Activated CD8-positive, alpha-beta memory T cell treated with anti-CD3 and anti-CD28 coated beads for 24 hours (primary cell): ENCODE measurements around the gene TTC32.

Experiments
- DNase-seq: peaks from one replicate; pipeline ENCODE4 v3.0.0-alpha.2; 2020

Gene TTC32

DNA sequence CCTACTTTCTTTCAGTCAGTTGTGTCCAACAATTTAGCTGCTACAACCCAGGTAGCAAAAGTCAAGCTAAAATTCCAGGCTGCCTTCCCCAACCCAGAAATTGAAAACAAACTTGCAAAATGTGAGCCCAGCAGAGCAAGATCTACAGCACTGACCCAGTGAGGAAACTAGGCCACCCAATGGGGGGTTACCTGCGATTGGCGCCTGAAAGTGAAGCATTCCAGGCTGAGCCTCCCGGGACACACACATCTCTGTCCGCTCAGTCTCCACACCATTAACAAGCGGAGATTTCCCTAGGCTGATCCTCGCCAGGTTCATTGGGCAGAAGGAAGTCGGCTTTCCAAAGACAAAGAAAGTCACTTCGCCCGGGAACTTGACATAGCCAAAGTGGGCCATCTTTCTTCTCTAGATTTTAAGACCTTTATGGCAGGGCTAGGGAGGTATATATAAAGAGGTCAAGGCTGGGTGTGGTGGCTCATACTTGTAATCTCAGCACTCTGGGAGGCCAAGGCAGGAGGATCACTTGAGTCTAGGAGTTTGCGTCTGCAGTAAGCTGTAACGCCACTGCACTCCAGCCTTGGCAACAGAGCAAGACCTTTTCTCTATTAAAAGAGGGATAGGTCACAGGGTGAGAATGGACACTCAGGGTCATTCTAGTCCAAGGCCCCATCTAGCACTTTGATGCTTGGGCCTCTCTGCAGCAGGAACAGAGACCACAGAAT is 53.6 kb downstream of the TTC32 start:
- DNase-seq = no peak

DNA sequence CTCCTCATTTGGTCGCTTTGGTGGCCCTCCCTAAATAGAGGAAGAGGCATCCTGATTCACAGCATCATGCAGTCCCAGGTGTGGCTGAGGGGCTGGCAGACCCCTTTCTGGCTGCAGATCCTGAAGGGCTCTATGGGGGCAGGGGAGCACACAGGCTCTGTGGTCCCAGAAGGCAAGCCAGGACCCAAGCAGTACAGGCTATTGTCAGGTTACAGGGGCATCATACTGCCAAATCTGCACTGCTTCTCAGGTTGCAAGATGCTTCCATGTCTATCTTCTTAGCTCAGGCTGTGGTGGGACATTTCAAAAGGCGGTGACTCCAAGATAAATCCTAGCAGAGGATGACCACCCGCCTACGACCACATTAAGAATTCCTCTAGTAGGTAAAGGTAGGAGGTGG is 54.3 kb downstream of the TTC32 start:
- DNase-seq = peak; percentile 30
